ENCODE data around the gene RRM2.

The RRM2 gene

DNA sequence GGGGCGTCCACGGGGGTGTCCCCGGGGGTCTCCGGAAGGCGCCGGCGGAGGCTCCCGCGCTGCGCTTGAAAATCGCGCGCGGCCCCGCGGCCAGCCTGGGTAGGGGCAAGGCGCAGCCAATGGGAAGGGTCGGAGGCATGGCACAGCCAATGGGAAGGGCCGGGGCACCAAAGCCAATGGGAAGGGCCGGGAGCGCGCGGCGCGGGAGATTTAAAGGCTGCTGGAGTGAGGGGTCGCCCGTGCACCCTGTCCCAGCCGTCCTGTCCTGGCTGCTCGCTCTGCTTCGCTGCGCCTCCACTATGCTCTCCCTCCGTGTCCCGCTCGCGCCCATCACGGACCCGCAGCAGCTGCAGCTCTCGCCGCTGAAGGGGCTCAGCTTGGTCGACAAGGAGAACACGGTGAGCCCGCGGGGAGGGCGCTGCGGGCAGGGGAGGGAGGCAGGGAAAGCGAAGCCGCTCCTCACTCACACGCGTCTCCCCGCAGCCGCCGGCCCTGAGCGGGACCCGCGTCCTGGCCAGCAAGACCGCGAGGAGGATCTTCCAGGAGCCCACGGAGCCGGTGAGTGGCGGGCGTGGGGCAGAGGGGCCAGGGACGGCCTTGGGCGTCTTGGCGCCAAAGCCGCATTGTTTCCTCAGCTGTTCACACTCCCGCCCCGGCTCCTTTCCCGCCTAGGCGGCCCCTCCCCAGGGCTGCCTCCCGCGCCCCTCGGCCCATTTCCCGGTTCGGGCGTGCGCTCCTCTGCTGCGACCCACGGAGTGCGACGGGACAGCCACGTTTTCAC lies at the start of gene RRM2:
Gene RRM2, plus strand, starts transcription at position 240 of the 781 bp plus-strand sequence. Its CDS starts 60 bp downstream, at position 300.
- DNase-seq (ENCODE audit: low read depth in 2 of 2), result peak; percentile 83 to 92

DNA sequence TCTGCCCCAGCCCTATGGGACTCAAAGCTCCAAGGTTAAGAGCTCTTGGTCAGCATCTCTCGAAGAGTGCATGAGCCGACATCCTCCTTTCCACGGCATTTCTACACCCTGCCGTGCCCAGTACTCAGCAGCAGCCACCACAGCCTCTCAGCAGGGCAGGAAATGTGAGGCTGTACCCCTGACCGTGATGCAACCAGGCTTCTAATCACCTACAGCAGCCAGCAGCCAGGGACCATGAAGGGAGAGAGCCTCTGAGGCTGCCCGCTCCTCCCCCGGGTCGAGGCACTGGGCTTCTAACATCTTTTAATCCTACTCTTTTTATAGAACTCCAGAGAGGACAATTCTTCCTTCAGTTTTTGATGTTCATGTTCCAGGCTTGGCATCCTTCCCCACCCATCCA lies 48.8 kb upstream of the RRM2 start:
- no peak for DNase-seq (ENCODE audit: low read depth in 2 of 2)

GRCh38 chr2:10075101-10075500 lies 47.4 kb upstream of the RRM2 start:
- DNase-seq (ENCODE audit: low read depth in 2 of 2), result no peak

GRCh38 chr2:10075571-10076209 lies 46.8 kb upstream of the RRM2 start:
- DNase-seq (ENCODE audit: low read depth in 2 of 2), result no peak

DNA sequence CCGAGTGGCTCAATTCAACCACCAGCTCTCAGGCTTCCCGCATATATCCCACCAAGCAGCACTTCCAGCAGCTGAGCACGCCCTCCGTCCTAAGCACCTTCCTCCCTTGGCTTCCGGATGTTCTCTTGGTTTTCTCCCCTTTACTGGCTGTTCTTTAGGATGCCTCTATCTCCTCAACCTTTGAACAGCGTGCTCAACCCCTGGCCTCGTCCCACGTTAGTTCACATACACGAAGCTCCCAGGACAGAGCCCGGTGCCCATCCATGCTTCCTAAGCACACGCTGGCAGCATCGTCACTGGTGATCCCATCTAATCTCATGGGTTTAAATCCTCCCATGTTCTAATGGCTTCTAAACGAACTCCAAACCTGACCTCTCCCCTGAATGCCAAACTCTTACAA lies 46.0 kb upstream of the RRM2 start:
- DNase-seq (ENCODE audit: low read depth in 2 of 2), result no peak

DNA sequence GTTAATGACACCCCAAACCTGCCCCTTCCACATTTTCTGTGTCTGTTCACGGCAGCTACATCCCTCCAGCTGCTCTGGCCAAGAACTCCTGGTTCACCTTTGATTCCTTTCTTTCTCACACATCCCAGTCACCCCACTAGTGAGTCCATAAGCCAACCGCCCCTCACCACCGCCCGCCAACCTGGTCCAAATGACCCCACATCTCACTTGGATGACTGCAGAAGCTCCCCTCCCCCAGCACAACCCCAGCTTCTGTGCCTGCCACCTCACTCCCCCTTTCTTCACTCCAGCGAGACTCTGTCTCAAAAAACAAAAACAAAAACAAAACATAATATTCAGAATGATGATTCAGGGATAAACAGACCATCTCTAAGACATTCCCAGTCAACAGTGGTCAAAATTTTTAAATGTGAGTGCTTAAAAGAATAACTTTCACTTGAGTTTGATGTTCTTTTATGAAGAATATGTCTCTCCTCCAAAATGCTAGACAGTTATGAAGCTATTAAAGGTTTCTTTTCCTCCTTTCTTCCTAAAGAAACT lies 45.5 kb upstream of the RRM2 start:
- DNase-seq (ENCODE audit: low read depth in 2 of 2), result no peak

- DNase-seq (ENCODE audit: low read depth in 2 of 2), result no peak
Observed at GRCh38 chr2:10078001-10078400, 44.5 kb upstream of the RRM2 start.

GRCh38 chr2:10078704-10079265 lies 43.8 kb upstream of the RRM2 start:
- DNase-seq (ENCODE audit: low read depth in 2 of 2), result no peak

- no peak for DNase-seq (ENCODE audit: low read depth in 2 of 2)
Observed at GRCh38 chr2:10079266-10079869, 43.2 kb upstream of the RRM2 start.

GRCh38 chr2:10079870-10080535 lies 42.5 kb upstream of the RRM2 start, which contains the start of gene CYS1:
Gene CYS1 (minus strand): TSS chr2:10080411. CDS start chr2:10080223, 188 bp downstream.
- no peak for DNase-seq (ENCODE audit: low read depth in 2 of 2)

DNA sequence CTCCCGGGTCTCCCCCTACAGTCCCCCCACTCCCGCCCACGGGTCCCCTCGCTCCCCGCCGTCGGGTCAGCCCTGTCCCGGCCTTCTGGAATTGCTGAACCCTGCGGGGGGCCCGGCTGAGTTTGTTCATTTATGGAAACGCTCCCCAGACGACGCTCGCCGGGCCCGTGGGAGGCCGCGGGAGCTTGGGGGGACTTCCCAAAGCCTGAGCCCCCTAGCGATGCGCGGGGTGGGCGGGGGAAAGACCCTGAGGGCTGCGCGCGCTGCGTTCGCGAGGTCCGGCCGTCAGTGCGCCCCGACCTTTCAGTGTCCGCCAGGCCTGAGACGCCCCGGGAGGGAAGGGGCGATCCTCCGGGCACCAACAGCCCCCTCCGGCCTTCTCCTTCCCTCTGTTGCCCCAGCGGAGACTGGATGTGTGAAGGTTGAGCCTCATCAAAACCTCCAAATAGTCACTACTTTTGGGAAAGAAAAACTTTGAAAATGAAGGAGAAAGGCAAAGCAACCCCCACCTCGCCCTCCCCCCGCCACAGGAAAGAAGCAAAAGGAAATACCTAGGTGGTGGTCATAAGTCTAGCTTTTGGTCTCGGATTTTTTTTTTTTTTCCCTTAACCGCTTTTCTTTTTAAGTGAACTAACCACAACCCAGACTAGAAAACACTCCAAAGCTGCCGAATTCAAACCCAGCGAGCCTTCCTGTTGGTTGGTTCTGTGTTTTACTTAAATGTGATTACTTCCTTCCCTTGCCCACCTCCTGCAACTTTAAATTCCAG lies 41.8 kb upstream of the RRM2 start:
- DNase-seq (ENCODE audit: low read depth in 2 of 2), result no peak

DNA sequence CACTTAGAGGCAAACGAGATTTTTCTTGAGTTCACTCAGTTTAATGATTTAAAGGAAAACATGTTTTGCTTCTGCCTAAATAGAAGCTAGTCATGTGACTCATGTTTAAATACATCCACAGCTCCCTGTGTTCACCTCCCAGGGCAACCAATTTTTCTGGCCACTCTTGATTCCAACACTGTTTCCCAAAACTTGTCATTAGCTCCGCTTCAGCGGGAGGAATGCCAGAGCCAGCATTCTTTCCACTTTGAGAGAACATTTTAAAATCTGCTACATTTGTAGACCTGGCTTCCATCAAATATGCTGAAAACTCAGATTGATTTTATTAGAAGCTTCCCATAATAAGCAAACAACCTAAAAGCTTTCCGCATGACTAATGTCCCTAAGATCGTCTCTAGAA lies 39.5 kb upstream of the RRM2 start:
- DNase-seq (ENCODE audit: low read depth in 2 of 2), result no peak

DNA sequence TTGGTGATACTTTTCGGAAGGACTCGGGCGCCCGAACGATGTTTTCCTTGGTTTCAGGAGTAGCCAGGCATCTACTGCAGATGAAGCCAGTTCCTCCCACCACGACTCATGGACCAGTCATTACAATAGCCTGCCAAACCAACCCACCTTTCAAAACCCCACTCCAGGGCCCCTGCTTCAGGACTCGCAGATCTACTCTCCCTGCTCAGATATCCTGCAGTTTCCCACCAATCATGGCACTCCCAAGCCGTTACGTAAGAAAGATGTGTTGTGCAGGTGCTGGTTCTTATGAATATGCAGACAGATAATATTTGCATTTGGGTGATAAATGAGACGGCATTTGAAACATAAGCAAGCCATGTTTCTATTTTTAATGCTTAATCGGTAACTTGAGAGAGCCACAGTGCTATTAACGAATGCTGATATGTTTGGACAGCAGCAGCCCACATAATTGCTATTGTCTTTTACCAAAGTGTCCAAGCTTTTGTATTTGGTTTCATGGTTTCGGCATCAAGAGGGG lies 38.8 kb upstream of the RRM2 start:
- no peak for DNase-seq (ENCODE audit: low read depth in 2 of 2)

DNA sequence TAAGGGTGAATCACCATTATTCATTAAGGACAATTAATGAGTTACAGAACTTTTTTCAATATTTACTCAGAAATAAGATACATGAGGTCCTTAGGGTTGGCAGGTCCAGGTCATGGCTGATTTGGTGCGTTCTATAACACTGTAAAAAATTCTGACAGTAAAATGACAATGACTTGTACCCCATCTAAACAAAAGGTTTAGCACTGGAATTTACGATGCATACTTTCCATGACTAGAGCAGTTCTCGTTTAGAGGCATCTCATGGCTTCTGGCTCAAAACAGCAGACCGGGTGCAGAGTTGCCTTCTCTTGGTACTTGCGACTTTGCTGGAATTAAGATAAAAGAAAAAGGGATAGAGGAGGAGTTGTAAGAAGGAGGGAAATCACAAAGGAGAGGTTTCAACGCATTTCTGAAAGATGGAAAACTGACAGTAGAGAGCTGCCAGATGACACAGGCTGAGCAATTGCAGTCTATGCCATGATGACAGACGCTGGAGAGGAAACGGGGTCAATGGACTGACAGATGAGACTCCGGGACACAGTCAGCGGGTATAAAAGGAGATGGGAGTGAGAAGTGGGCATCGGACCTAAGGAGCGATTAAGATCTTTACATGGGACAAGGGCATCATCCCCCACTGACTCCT lies 38.2 kb upstream of the RRM2 start:
- DNase-seq (ENCODE audit: low read depth in 2 of 2), result no peak

GRCh38 chr2:10085043-10085667 lies 37.4 kb upstream of the RRM2 start:
- DNase-seq (ENCODE audit: low read depth in 2 of 2), result no peak

DNA sequence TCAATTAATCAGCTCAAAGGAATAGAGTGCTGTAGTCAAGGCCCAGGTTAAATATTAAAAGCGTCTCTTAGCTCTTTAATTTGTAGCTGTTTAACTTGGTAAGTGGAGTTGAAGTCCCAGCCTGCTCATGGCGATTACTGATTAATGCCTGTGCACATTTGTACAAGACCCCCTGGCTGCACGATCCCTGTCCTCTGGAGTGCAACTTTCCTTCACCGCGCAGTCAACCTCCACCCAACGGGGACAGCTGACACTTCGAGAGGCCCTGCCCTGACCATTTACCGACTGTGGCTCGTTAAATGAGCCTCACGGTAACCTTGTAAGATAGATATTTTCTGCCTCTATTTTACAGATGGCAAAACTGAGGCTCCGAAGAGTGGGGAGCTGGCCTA lies 36.9 kb upstream of the RRM2 start:
- DNase-seq (ENCODE audit: low read depth in 2 of 2), result no peak

- DNase-seq (ENCODE audit: low read depth in 2 of 2), result no peak
Observed at GRCh38 chr2:10086950-10087349, 35.6 kb upstream of the RRM2 start.

- DNase-seq (ENCODE audit: low read depth in 2 of 2), result no peak
Observed at GRCh38 chr2:10087360-10087759, 35.2 kb upstream of the RRM2 start.

- no peak for DNase-seq (ENCODE audit: low read depth in 2 of 2)
Observed at GRCh38 chr2:10089565-10090190, 32.9 kb upstream of the RRM2 start.

All from stimulated activated CD4-positive, alpha-beta T cell treated with anti-CD3 and anti-CD28 coated beads, Interleukin-12 subunit alpha, Interleukin-12 subunit beta, amount 100 ng/mL, for 24 hours (primary cell).